GM12801 (cell line): ENCODE results near the gene SLC27A4.

Experiments used
- CTCF ChIP-seq: IDR thresholded peaks from one replicate; pipeline ENCODE4 v1.5.1; 2011; ENCODE audit warnings: control low read depth; ENCODE audit not compliant: insufficient read length; ENCODE audit errors: extremely low read depth

SLC27A4 gene

GRCh38 chr9:128325629-128326028 is 14.7 kb upstream of the SLC27A4 start:
- TF ChIP-seq CTCF: no peak

DNA sequence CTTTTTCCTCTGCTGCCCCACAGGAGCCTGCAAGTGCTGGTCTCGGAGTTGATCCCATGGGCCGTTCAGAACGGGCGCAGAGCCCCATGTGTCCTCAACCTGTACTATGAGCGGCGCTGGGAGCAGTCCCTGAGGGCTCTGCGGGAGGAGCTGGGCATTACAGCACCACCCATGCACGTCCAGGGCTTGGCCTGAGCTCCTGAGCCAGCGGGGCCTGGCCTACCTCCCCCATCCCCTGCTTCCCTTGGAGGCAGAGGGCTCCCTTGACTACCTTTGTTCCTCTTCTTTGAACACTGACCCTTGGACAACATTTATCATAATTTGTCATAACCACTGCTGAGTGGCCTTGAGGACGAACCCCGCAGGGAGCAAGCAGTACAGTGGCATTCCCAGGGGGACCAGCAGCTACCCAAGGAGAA is 6.9 kb upstream of the SLC27A4 start:
- TF ChIP-seq CTCF: no peak

DNA sequence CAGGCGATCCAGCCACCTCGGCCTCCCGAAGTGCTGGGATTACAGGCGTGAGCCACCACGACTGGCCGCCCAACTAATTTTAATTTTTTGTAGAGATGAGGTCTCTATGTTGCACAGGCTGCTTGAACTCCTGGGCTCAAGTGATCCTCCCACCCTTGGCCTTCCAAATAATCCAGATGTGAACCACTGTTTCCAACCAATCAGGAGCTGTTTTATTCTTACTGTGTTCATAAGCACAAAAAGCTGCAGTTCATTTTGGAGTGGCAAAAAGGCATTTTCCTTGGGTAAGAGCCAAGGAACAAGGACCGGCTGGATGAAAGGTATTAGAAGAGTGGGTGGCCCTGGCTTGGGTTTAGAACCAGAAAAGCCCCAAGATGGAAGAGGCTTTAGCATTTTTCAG is 5.2 kb upstream of the SLC27A4 start:
- TF ChIP-seq CTCF: no peak

- no peak for TF ChIP-seq CTCF
Measured at GRCh38 chr9:128335914-128336313, 4.4 kb upstream of the SLC27A4 start.

DNA sequence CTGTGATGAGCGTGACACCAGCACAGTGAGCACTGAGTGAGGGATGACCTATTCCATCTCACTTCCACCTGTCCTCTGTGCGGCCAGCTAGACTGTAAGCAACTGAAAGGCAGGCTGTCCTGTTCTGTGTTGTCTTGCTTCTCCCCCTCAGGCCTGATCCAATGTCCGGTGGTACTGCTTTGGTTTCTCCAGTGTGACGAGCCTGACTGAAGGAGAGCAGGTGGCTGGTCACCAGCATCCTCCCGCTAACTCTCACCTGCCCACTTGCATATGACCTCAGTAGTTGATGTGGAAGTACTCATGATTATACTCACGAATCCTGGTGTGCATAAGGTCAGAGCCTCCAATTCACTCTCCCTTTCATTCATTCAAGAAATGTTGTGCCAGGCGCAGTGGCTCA is 2.4 kb upstream of the SLC27A4 start:
- no peak for TF ChIP-seq CTCF

DNA sequence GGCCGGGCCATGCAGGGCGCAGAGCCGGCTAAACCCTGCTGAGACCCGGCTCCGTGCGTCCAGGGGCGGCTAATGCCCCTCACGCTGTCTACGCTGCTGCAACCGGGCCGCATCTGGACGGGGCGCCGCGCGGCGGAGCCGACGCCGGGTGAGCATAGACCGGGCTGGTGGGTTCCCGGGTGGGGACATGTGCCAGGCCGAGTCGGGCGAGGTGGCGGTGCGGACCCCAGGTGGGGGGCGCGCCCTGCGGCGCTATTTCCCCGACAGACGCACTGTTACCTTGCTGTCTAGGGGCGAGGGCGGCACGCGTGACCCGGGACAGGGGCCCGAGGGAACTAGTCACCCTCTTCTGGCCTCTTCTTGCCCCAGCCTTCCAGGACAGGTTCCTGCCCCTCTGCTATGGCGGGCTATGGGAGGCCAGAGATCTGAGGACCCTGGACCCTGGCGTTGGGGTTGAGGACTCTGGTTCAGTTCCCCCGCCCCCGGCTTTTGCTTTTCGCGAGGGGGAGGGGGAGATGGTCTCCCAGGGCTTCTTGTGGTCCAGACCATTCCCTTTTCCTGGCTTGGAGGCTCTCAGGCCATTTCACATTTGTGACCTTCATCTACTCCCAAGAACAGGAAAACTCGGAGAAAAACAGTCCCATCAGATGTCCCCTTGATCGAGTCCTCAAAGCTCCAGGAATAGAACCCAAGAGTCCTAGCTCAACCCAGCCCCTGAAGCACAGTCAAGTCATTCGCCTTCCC is 536 bp downstream of the SLC27A4 start:
- TF ChIP-seq CTCF: no peak

- TF ChIP-seq CTCF: no peak
Measured at GRCh38 chr9:128341435-128341849, 1.1 kb downstream of the SLC27A4 start.
